Activated CD8-positive, alpha-beta T cell treated with anti-CD3 and anti-CD28 coated beads for 36 hours (primary cell): Measurements from ENCODE around the gene CUL4A. TPM values are rescaled to one million over a fixed set of nuclear protein-coding genes. Genes with fewer than 3 reads are reported as not detected.

Experiments
- ATAC-seq: fragments of 200-7000 bp; cut with Tn5 transposase; one replicate; pipeline ENCODE4 v1.10.0; 2021; ENCODE audit warnings: mild to moderate bottlenecking, moderate library complexity
- CTCF ChIA-PET: fragments of 350-600 bp; sonication (Branson Sonifier 250); formaldehyde crosslinking; loops from one replicate; lab custom pipeline; 2021; ENCODE audit warnings: antibody characterized with exemption; lab: Charles Lee
- POLR2A ChIA-PET: fragments of 350-600 bp; sonication (Branson Sonifier 250); formaldehyde crosslinking; loops from one replicate; lab custom pipeline; 2021; ENCODE audit warnings: antibody characterized with exemption; lab: Charles Lee
- DNase-seq: peaks from one replicate; pipeline ENCODE4 v3.0.0-alpha.2; 2020
- H3K27ac Mint-ChIP-seq: one replicate; pipeline ENCODE4 v1.8.0; 2021; ENCODE audit warnings: mild to moderate bottlenecking, mixed read lengths
- H3K27me3 Mint-ChIP-seq: one replicate; pipeline ENCODE4 v1.8.0; 2021; ENCODE audit warnings: mixed read lengths
- H3K36me3 Mint-ChIP-seq: one replicate; pipeline ENCODE4 v1.8.0; 2021; ENCODE audit warnings: low read depth, mixed read lengths
- H3K4me1 Mint-ChIP-seq: one replicate; pipeline ENCODE4 v1.8.0; 2021; ENCODE audit warnings: low read depth, mixed read lengths
- H3K4me3 Mint-ChIP-seq: one replicate; pipeline ENCODE4 v1.8.0; 2021; ENCODE audit warnings: mild to moderate bottlenecking, moderate library complexity, mixed read lengths
- H3K9me3 Mint-ChIP-seq: one replicate; pipeline ENCODE4 v1.8.0; 2021; ENCODE audit warnings: mixed read lengths
- intact Hi-C: fragments of 100-400 bp; cut with micrococcal nuclease; formaldehyde crosslinking; loops from one replicate; pipeline ENCODE4 v1.10.0; 2022
- total RNA-seq, 2 experiments: library from RNA; stranded (reverse); gene quantifications; one replicate each; pipeline ENCODE4 v1.2.3, GENCODE V29; 2021
- TF ChIP-seq, protein P1 (sequence below): fragments of 200-600 bp; IDR thresholded peaks from one replicate; pipeline ENCODE4 v1.8.0; 2022; ENCODE audit warnings: antibody characterized with exemption, mild to moderate bottlenecking

The CUL4A gene
- total RNA-seq, 2 experiments from 2014 or later = 81.5 to 81.7 TPM

DNA sequence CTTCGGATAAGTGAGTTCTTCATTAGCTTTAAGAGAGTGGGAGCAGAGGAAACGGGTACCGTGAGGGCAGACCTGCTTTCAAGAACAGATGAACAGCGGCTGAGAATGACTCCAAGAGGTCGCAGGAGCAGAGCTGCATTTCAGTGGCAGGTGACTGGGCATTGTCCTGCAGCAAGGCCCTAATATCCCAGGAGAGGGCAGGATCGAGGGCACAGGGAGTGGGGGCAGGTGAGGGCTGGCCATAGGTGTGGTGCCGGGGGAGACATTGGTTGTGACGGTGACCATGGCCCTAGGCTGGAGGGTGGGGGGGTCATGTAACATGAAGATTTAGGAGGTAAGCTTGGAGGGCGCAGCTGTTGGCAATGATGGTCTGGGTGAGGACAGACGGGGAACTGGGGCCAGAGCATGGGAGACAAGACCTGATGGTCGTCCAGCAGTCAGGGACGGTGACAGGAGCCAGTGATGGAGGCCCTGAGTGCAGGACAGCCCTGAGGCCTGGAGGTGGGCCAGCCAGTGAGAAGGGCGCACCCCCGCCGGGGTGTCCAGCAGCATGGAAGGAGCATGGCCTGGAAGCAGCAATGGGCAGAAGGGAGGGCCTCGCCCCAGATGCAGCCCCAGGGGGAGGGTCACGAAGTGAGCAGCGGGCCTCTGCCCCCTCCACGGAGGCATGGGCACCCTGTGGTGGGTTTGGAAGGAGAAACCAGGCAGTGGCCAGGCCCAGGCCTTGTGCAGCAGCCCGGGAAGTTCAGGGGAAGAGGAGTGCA, 58.4 kb downstream of the CUL4A start:
- H3K27ac Mint-ChIP-seq = no peak overlapping the region
- POLR2A ChIA-PET = interaction anchor here (0.5 to 0.6 kb wide), 2 partner anchors 196 to 713 kb away, joined by 3 to 4 read pairs; no protein-coding TSS in a partner anchor
- no peaks in the 10 kb centered on the region for H3K4me1 Mint-ChIP-seq
- CTCF ChIA-PET = no interaction called here
- H3K4me3 Mint-ChIP-seq = no peak overlapping the region
- ATAC-seq (no peak), DNase-seq (no peak)
- TF ChIP-seq, protein P1, sequence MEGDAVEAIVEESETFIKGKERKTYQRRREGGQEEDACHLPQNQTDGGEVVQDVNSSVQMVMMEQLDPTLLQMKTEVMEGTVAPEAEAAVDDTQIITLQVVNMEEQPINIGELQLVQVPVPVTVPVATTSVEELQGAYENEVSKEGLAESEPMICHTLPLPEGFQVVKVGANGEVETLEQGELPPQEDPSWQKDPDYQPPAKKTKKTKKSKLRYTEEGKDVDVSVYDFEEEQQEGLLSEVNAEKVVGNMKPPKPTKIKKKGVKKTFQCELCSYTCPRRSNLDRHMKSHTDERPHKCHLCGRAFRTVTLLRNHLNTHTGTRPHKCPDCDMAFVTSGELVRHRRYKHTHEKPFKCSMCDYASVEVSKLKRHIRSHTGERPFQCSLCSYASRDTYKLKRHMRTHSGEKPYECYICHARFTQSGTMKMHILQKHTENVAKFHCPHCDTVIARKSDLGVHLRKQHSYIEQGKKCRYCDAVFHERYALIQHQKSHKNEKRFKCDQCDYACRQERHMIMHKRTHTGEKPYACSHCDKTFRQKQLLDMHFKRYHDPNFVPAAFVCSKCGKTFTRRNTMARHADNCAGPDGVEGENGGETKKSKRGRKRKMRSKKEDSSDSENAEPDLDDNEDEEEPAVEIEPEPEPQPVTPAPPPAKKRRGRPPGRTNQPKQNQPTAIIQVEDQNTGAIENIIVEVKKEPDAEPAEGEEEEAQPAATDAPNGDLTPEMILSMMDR = no peak
- H3K36me3 Mint-ChIP-seq = no peaks in the 10 kb centered on the region
- no peaks in the 10 kb centered on the region for H3K9me3 Mint-ChIP-seq
- intact Hi-C loops = no loop called here
- H3K27me3 Mint-ChIP-seq = no peaks in the 10 kb centered on the region

DNA sequence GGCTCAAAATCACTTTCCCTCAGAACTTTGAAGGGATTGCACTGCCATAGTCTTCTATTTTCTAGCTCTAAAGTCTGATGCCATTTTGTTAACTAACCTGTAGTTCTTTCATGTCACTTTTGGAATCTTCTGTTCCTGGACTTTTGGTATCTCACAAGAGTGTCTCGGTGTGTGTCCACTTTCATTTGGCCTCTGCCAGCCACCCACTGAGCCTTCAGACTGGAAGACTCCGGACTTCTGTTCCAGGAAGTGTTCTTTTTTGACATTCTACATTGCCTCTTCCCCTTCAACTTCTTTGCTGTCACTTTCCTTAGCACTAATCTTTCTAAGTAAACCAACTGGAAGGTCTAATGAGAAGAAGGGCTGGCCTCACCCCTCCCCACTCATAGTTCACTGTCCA, 62.6 kb downstream of the CUL4A start:
- Mint-ChIP-seq H3K36me3 (no peaks in the 10 kb centered on the region), H3K9me3 (no peaks in the 10 kb centered on the region), H3K27me3 (no peaks in the 10 kb centered on the region), H3K4me3 (no peak overlapping the region), H3K4me1 (peaks cover 3% of the 10 kb centered on the region), H3K27ac (no peak overlapping the region)
- TF ChIP-seq, protein P1 = no peak
- POLR2A ChIA-PET = no interaction called here
- DNase-seq (no peak), ATAC-seq (no peak)
- intact Hi-C loops = no loop called here
- CTCF ChIA-PET = no interaction called here

DNA sequence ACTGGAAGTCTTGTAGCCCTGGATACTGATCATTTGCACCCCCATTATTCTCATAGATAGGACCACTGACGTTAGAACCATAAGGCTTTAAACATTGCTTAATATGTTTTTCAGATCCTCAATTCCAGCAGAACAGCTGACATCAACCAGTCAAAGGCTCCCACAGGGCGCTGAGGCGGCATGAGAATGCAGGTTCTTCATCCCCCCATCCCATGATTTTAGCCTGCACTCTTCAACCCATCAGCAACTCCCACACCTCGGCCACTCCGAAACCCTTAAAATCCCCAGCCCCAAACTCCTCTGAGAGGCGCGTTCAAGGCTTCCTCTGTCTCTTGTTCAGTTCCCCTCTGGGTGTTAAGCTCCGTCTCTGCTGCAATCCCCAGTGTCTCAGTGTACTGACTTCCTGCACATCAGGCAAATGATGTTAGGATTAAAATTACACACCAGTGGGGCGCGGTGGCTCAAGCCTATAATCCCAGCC, 63.3 kb downstream of the CUL4A start:
- H3K27ac Mint-ChIP-seq = no peak overlapping the region
- H3K27me3 Mint-ChIP-seq = no peaks in the 10 kb centered on the region
- peaks cover 3% of the 10 kb centered on the region for H3K4me1 Mint-ChIP-seq
- TF ChIP-seq, protein P1 = no peak
- ATAC-seq = no peak
- intact Hi-C loops = no loop called here
- no peak for DNase-seq
- ChIA-PET POLR2A (no interaction called here), CTCF (no interaction called here)
- H3K9me3 Mint-ChIP-seq = no peaks in the 10 kb centered on the region
- H3K4me3 Mint-ChIP-seq = no peak overlapping the region
- H3K36me3 Mint-ChIP-seq = no peaks in the 10 kb centered on the region

DNA sequence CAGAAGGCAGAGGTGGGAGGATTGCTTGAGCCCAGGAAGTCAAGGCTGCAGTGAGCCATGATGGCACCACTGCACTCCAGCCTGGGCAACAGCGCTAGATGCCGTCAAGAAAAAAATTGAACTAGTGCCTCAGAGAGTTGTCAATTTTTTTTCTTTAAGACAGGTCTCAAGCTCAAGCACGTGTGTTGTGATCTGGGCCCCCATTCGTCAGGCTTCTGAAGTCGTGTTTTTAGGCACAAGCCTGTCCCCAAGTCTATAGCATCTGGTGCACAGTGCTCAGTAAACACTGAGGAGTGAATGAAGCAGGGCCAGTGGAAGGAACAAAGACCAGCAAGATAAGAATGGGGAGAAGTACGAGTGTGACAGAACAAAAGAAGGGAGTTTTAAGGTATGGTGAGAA, 63.9 kb downstream of the CUL4A start:
- TF ChIP-seq, protein P1 = no peak
- Mint-ChIP-seq H3K4me3 (no peak overlapping the region), H3K36me3 (no peaks in the 10 kb centered on the region), H3K27ac (no peak overlapping the region), H3K9me3 (no peaks in the 10 kb centered on the region), H3K27me3 (no peaks in the 10 kb centered on the region), H3K4me1 (peaks cover 3% of the 10 kb centered on the region)
- ATAC-seq (no peak), DNase-seq (no peak)
- intact Hi-C loops = no loop called here
- ChIA-PET CTCF (no interaction called here), POLR2A (interaction anchor here (0.6 kb wide), 1 partner anchor 61 kb away, joined by 4 read pairs; no protein-coding TSS in a partner anchor)
